SK-N-SH (cell line): ENCODE measurements around the gene CHST11.

Experiments
- EZH2phosphoT487 ChIP-seq: fragments of 200-600 bp; sonication (generic); IDR thresholded peaks from 2 replicates; pipeline ENCODE4 v1.6.1; 2017; ENCODE audit warnings: low read depth, mixed run types, mild to moderate bottlenecking, antibody characterized with exemption, moderate library complexity, borderline replicate concordance
- GATA2 ChIP-seq: sonication (generic); formaldehyde crosslinking; IDR thresholded peaks from 2 replicates; pipeline ENCODE4 v1.5.0; 2020; ENCODE audit warnings: mild to moderate bottlenecking, missing genetic modification reagents
- JUND ChIP-seq: IDR thresholded peaks from 2 replicates; pipeline ENCODE4 v1.4.0; 2012
- MXI1 ChIP-seq: IDR thresholded peaks from 2 replicates; pipeline ENCODE4 v1.6.1; 2012; ENCODE audit warnings: mild to moderate bottlenecking, low read depth, low read length, improper control_type of control experiment
- POLR2AphosphoS5 ChIP-seq: IDR thresholded peaks from 2 replicates; pipeline ENCODE4 v1.6.1; 2012; ENCODE audit warnings: low read depth, low read length
- RCOR1 ChIP-seq: fragments of 150-350 bp; IDR thresholded peaks from 2 replicates; pipeline ENCODE4 v1.6.1; 2017; ENCODE audit warnings: antibody characterized with exemption, low read length
- RFX5 ChIP-seq: IDR thresholded peaks from 2 replicates; pipeline ENCODE4 v1.6.1; 2012; ENCODE audit warnings: mild to moderate bottlenecking, improper control_type of control experiment, low read length
- TCF12 ChIP-seq: IDR thresholded peaks from 2 replicates; pipeline ENCODE4 v1.4.0; 2012
- TF ChIP-seq, protein P1 (sequence below): fragments of 200-600 bp; sonication (generic); IDR thresholded peaks from 2 replicates; pipeline ENCODE4 v1.6.1; 2017; ENCODE audit warnings: antibody characterized with exemption, mild to moderate bottlenecking, moderate library complexity
- TF ChIP-seq, protein P2 (sequence below): IDR thresholded peaks from 2 replicates; pipeline ENCODE4 v1.6.1; 2012; ENCODE audit warnings: mild to moderate bottlenecking, low read depth, low read length, moderate library complexity
- TF ChIP-seq, protein P3 (sequence below): IDR thresholded peaks from 2 replicates; pipeline ENCODE4 v1.4.0; 2012; ENCODE audit warnings: low read depth, borderline replicate concordance
- TF ChIP-seq, protein P4 (sequence below): IDR thresholded peaks from 2 replicates; pipeline ENCODE4 v1.4.0; 2012; ENCODE audit warnings: low read depth

DNA sequence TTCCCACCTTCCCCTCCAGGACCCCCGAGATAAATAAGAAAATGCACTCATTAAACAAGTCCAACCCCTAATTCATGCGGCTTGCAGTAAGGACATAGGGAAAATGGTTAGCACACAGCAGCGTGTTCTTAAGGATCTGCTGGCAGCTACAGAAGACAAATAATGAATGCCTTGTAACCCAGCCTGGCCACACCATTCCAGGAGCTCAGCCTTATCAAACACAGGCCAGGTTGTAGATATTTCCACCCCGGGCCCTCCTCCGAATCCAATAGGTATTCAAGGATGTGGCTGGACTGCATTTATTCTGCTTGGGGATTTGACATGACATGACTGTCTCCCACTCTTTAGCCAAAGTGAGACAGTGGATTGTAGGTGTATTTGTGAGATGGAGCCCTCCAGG, 256.2 kb downstream of the CHST11 start:
- TF ChIP-seq RFX5: no peak
- TF ChIP-seq JUND: no peak
- no peak for TF ChIP-seq POLR2AphosphoS5
- TF ChIP-seq, protein P1, sequence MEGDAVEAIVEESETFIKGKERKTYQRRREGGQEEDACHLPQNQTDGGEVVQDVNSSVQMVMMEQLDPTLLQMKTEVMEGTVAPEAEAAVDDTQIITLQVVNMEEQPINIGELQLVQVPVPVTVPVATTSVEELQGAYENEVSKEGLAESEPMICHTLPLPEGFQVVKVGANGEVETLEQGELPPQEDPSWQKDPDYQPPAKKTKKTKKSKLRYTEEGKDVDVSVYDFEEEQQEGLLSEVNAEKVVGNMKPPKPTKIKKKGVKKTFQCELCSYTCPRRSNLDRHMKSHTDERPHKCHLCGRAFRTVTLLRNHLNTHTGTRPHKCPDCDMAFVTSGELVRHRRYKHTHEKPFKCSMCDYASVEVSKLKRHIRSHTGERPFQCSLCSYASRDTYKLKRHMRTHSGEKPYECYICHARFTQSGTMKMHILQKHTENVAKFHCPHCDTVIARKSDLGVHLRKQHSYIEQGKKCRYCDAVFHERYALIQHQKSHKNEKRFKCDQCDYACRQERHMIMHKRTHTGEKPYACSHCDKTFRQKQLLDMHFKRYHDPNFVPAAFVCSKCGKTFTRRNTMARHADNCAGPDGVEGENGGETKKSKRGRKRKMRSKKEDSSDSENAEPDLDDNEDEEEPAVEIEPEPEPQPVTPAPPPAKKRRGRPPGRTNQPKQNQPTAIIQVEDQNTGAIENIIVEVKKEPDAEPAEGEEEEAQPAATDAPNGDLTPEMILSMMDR: no peak
- TF ChIP-seq RCOR1: no peak
- TF ChIP-seq, protein P2, sequence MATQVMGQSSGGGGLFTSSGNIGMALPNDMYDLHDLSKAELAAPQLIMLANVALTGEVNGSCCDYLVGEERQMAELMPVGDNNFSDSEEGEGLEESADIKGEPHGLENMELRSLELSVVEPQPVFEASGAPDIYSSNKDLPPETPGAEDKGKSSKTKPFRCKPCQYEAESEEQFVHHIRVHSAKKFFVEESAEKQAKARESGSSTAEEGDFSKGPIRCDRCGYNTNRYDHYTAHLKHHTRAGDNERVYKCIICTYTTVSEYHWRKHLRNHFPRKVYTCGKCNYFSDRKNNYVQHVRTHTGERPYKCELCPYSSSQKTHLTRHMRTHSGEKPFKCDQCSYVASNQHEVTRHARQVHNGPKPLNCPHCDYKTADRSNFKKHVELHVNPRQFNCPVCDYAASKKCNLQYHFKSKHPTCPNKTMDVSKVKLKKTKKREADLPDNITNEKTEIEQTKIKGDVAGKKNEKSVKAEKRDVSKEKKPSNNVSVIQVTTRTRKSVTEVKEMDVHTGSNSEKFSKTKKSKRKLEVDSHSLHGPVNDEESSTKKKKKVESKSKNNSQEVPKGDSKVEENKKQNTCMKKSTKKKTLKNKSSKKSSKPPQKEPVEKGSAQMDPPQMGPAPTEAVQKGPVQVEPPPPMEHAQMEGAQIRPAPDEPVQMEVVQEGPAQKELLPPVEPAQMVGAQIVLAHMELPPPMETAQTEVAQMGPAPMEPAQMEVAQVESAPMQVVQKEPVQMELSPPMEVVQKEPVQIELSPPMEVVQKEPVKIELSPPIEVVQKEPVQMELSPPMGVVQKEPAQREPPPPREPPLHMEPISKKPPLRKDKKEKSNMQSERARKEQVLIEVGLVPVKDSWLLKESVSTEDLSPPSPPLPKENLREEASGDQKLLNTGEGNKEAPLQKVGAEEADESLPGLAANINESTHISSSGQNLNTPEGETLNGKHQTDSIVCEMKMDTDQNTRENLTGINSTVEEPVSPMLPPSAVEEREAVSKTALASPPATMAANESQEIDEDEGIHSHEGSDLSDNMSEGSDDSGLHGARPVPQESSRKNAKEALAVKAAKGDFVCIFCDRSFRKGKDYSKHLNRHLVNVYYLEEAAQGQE: no peak
- TF ChIP-seq, protein P3, sequence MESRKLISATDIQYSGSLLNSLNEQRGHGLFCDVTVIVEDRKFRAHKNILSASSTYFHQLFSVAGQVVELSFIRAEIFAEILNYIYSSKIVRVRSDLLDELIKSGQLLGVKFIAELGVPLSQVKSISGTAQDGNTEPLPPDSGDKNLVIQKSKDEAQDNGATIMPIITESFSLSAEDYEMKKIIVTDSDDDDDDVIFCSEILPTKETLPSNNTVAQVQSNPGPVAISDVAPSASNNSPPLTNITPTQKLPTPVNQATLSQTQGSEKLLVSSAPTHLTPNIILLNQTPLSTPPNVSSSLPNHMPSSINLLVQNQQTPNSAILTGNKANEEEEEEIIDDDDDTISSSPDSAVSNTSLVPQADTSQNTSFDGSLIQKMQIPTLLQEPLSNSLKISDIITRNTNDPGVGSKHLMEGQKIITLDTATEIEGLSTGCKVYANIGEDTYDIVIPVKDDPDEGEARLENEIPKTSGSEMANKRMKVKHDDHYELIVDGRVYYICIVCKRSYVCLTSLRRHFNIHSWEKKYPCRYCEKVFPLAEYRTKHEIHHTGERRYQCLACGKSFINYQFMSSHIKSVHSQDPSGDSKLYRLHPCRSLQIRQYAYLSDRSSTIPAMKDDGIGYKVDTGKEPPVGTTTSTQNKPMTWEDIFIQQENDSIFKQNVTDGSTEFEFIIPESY: no peak
- no peak for TF ChIP-seq EZH2phosphoT487
- no peak for TF ChIP-seq MXI1
- TF ChIP-seq, protein P4, sequence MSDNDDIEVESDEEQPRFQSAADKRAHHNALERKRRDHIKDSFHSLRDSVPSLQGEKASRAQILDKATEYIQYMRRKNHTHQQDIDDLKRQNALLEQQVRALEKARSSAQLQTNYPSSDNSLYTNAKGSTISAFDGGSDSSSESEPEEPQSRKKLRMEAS: no peak
- no peak for TF ChIP-seq TCF12
- no peak for TF ChIP-seq GATA2
